ENCODE results near the gene ZC3H18.

The ZC3H18 gene

GRCh38 chr16:88569985-88570690, at the start of gene ZC3H18:
Gene ZC3H18 (plus strand): TSS chr16:88570403. CDS start chr16:88577124, 6,721 bp downstream.
- DNase-seq = peak; percentile 94
- no peaks in the 10 kb centered on the region for H3K9me3 Mint-ChIP-seq
- peak; percentile 79 to 86 for ATAC-seq (replicated peaks)
- peaks cover 17 to 39% of the 10 kb centered on the region in 2 donors for H3K4me1 Mint-ChIP-seq
- no peaks in the 10 kb centered on the region for H3K27me3 Mint-ChIP-seq
- peak within 1 kb of the TSS; percentile 88 to 94 for H3K4me3 Mint-ChIP-seq
- H3K36me3 Mint-ChIP-seq = peaks cover 0 to 3% of the 10 kb centered on the region in 2 donors
- H3K27ac Mint-ChIP-seq = peak within 1 kb of the TSS; percentile 96

GRCh38 chr16:88521674-88522073, 48.5 kb upstream of the ZC3H18 start:
- Mint-ChIP-seq H3K4me3 (no peak overlapping the region), H3K9me3 (peaks cover 22 to 30% of the 10 kb centered on the region in 2 donors), H3K36me3 (peaks cover 37 to 50% of the 10 kb centered on the region in 2 donors), H3K27me3 (peaks cover 28 to 37% of the 10 kb centered on the region in 2 donors), H3K4me1 (peaks cover 6 to 22% of the 10 kb centered on the region in 2 donors), H3K27ac (no peak overlapping the region)
- DNase-seq (no peak), ATAC-seq (replicated peaks) (no peak)

GRCh38 chr16:88522276-88522949, 47.8 kb upstream of the ZC3H18 start:
- no peak for DNase-seq
- ATAC-seq (replicated peaks) = no peak
- Mint-ChIP-seq H3K27ac (no peak overlapping the region), H3K9me3 (peaks cover 18 to 26% of the 10 kb centered on the region in 2 donors), H3K4me1 (peaks cover 6 to 22% of the 10 kb centered on the region in 2 donors), H3K27me3 (peaks cover 28 to 33% of the 10 kb centered on the region in 2 donors), H3K36me3 (peaks cover 31 to 43% of the 10 kb centered on the region in 2 donors), H3K4me3 (no peak overlapping the region)

- no peak for ATAC-seq (replicated peaks)
- H3K27me3 Mint-ChIP-seq = peaks cover 25 to 27% of the 10 kb centered on the region in 2 donors
- H3K27ac Mint-ChIP-seq = no peak overlapping the region
- H3K4me3 Mint-ChIP-seq = no peak overlapping the region
- peaks cover 12 to 18% of the 10 kb centered on the region in 2 donors for H3K9me3 Mint-ChIP-seq
- DNase-seq = no peak
- peaks cover 4 to 22% of the 10 kb centered on the region in 2 donors for H3K4me1 Mint-ChIP-seq
- peaks cover 28 to 33% of the 10 kb centered on the region in 2 donors for H3K36me3 Mint-ChIP-seq
Measured at GRCh38 chr16:88523309-88524161, 46.7 kb upstream of the ZC3H18 start.

- DNase-seq = no peak
- Mint-ChIP-seq H3K4me3 (no peak overlapping the region), H3K27ac (peak overlapping the region; percentile 20), H3K27me3 (peaks cover 16 to 20% of the 10 kb centered on the region in 2 donors), H3K36me3 (peaks cover 29 to 33% of the 10 kb centered on the region in 2 donors), H3K9me3 (peaks cover 7 to 9% of the 10 kb centered on the region in 2 donors), H3K4me1 (peaks cover 4 to 22% of the 10 kb centered on the region in 2 donors)
- no peak for ATAC-seq (replicated peaks)
Measured at GRCh38 chr16:88524274-88524972, 45.8 kb upstream of the ZC3H18 start.

- Mint-ChIP-seq H3K4me1 (peaks cover 4 to 22% of the 10 kb centered on the region in 2 donors), H3K27ac (peak overlapping the region; percentile 20), H3K36me3 (peaks cover 30 to 31% of the 10 kb centered on the region in 2 donors), H3K27me3 (peaks cover 13% of the 10 kb centered on the region in 2 donors), H3K9me3 (peaks cover 2 to 3% of the 10 kb centered on the region in 2 donors), H3K4me3 (no peak overlapping the region)
- DNase-seq (no peak), ATAC-seq (replicated peaks) (peak in 1 of 2 donors; percentile 25)
Measured at GRCh38 chr16:88524973-88525662, 45.1 kb upstream of the ZC3H18 start.

- Mint-ChIP-seq H3K4me3 (no peak overlapping the region), H3K36me3 (peaks cover 30 to 31% of the 10 kb centered on the region in 2 donors), H3K9me3 (no peaks in the 10 kb centered on the region), H3K4me1 (peaks cover 4 to 22% of the 10 kb centered on the region in 2 donors), H3K27ac (no peak overlapping the region), H3K27me3 (peaks cover 10% of the 10 kb centered on the region in 2 donors)
- DNase-seq = no peak
- ATAC-seq (replicated peaks) = no peak
Measured at GRCh38 chr16:88525663-88525990, 44.6 kb upstream of the ZC3H18 start.

GRCh38 chr16:88526008-88526905, 43.9 kb upstream of the ZC3H18 start:
- H3K4me3 Mint-ChIP-seq = no peak overlapping the region
- H3K36me3 Mint-ChIP-seq = peaks cover 28 to 30% of the 10 kb centered on the region in 2 donors
- DNase-seq (no peak), ATAC-seq (replicated peaks) (no peak)
- peaks cover 4 to 22% of the 10 kb centered on the region in 2 donors for H3K4me1 Mint-ChIP-seq
- H3K27ac Mint-ChIP-seq = no peak overlapping the region
- H3K27me3 Mint-ChIP-seq = peaks cover 7 to 10% of the 10 kb centered on the region in 2 donors
- no peaks in the 10 kb centered on the region for H3K9me3 Mint-ChIP-seq

- peaks cover 5 to 22% of the 10 kb centered on the region in 2 donors for H3K4me1 Mint-ChIP-seq
- DNase-seq = no peak
- no peak for ATAC-seq (replicated peaks)
- H3K4me3 Mint-ChIP-seq = no peak overlapping the region
- H3K36me3 Mint-ChIP-seq = peaks cover 24 to 26% of the 10 kb centered on the region in 2 donors
- no peaks in the 10 kb centered on the region for H3K9me3 Mint-ChIP-seq
- H3K27me3 Mint-ChIP-seq = peaks cover 4 to 9% of the 10 kb centered on the region in 2 donors
- no peak overlapping the region for H3K27ac Mint-ChIP-seq
Measured at GRCh38 chr16:88526906-88527185, 43.4 kb upstream of the ZC3H18 start.

- no peak overlapping the region for H3K27ac Mint-ChIP-seq
- peak; percentile 40 for DNase-seq
- no peaks in the 10 kb centered on the region for H3K9me3 Mint-ChIP-seq
Measured at GRCh38 chr16:88527186-88527936, 42.8 kb upstream of the ZC3H18 start.

GRCh38 chr16:88527937-88528743, 42.1 kb upstream of the ZC3H18 start:
- H3K27ac Mint-ChIP-seq = no peak overlapping the region
- no peak overlapping the region for H3K4me3 Mint-ChIP-seq

More at GRCh38 chr16:88527186-88527936, 42.8 kb upstream of the ZC3H18 start:
- H3K27me3 Mint-ChIP-seq = peaks cover 0 to 4% of the 10 kb centered on the region in 2 donors
- peaks cover 5 to 17% of the 10 kb centered on the region in 2 donors for H3K4me1 Mint-ChIP-seq
- peaks cover 19 to 26% of the 10 kb centered on the region in 2 donors for H3K36me3 Mint-ChIP-seq
- peak; percentile 84 to 86 for ATAC-seq (replicated peaks)
- no peak overlapping the region for H3K4me3 Mint-ChIP-seq

More at GRCh38 chr16:88527937-88528743, 42.1 kb upstream of the ZC3H18 start:
- DNase-seq (no peak), ATAC-seq (replicated peaks) (no peak)
- Mint-ChIP-seq H3K36me3 (peaks cover 17 to 24% of the 10 kb centered on the region in 2 donors), H3K9me3 (no peaks in the 10 kb centered on the region), H3K4me1 (peaks cover 4 to 14% of the 10 kb centered on the region in 2 donors), H3K27me3 (no peaks in the 10 kb centered on the region)
